K562 (cell line): ENCODE data around the gene ING5. TPM values are rescaled to one million over a fixed set of nuclear protein-coding genes. Genes with fewer than 3 reads are reported as not detected.

Experiments used
- ATAC-seq: fragments of 200-7000 bp; cut with Tn5 transposase; 3 replicates; pipeline ENCODE4 v1.9.1; 2020; ENCODE audit warnings: moderate library complexity
- BruUV-seq: library from RNA; stranded (reverse); fragments of 400-500 nt; replicated peaks from 2 replicates; lab custom pipeline; 2021; lab: Mats Ljungman, UMichigan
- CTCF ChIA-PET: fragments of 300-600 bp; formaldehyde crosslinking; extraction: SDS; loops from one replicate; lab custom pipeline; 2021; ENCODE audit warnings: low intra/inter-chr PET ratio; lab: Yijun Ruan, JAX
- POLR2A ChIA-PET: fragments of 300-600, 350-650 bp; sonication (Branson Sonifier 250); formaldehyde crosslinking; extraction: SDS; loops from one replicate; lab custom pipeline; 2021; ENCODE audit warnings: antibody characterized with exemption, inconsistent platforms; lab: Yijun Ruan, JAX
- DNase-seq, 4 experiments: peaks; one replicate each; pipeline versions ENCODE4 v3.0.0 to v3.0.0-alpha.2; 2011 to 2018; ENCODE audit warnings: low spot score in 3 of 4, mixed read lengths in 3 of 4; ENCODE audit errors: extremely low read depth in 1 of 4
- FAIRE-seq: peaks from 2 replicates; lab custom pipeline; 2011; peaks lifted over from hg19 to GRCh38; lab: Jason Lieb, UNC
- H2AFZ ChIP-seq: 2 replicates; pipeline ENCODE4 v1.6.0; 2011; ENCODE audit warnings: low read depth, low read length, control low read depth, inconsistent platforms
- H3K27ac ChIP-seq: fragments of 200-600 bp; 3 replicates; pipeline ENCODE4 v1.8.0; 2011; ENCODE audit warnings: low read depth, mild to moderate bottlenecking, control low read depth, inconsistent platforms, low read length, moderate library complexity, mixed read lengths; ENCODE audit errors: extremely low read depth
- H3K27me3 ChIP-seq, 2 experiments: fragments of 300-600 bp in 1 of 2; 2 replicates in 1 of 2; 3 replicates in 1 of 2; pipeline versions ENCODE4 v1.6.0 to v1.8.0; 2011; ENCODE audit warnings: inconsistent platforms in 2 of 2, low read length in 2 of 2, mild to moderate bottlenecking in 1 of 2, mixed read lengths in 1 of 2, moderate library complexity in 1 of 2; ENCODE audit not compliant: control insufficient read depth in 2 of 2, insufficient read depth in 2 of 2
- H3K36me3 ChIP-seq: fragments of 300-600 bp; 3 replicates; pipeline ENCODE4 v1.8.0; 2011; ENCODE audit warnings: mild to moderate bottlenecking, low read length, inconsistent platforms; ENCODE audit not compliant: control insufficient read depth, insufficient read depth
- H3K4me1 ChIP-seq, 2 experiments: fragments of 200-600 bp in 1 of 2; replicated peaks in 1 of 2; 2 replicates in 1 of 2; 3 replicates in 1 of 2; pipeline versions ENCODE4 v1.5.1 to v1.8.0; 2011; ENCODE audit warnings: inconsistent platforms in 2 of 2, low read length in 2 of 2, mild to moderate bottlenecking in 1 of 2, mixed read lengths in 1 of 2, moderate library complexity in 1 of 2; ENCODE audit not compliant: control insufficient read depth in 2 of 2, insufficient read depth in 2 of 2
- H3K4me2 ChIP-seq: 2 replicates; pipeline ENCODE4 v1.6.1; 2011; ENCODE audit warnings: low read length, control low read depth, inconsistent platforms, mixed read lengths; ENCODE audit not compliant: insufficient read depth
- H3K4me3 ChIP-seq: fragments of 200-600 bp; sonication (generic), shearing (Covaris generic); 2 replicates; pipeline ENCODE4 v1.5.1; 2016; ENCODE audit warnings: control low read depth, inconsistent platforms
- H3K79me2 ChIP-seq: fragments of 200-600 bp; 3 replicates; pipeline ENCODE4 v1.8.0; 2011; ENCODE audit warnings: low read length, inconsistent platforms; ENCODE audit not compliant: control insufficient read depth, insufficient read depth
- H3K9ac ChIP-seq, 2 experiments: 2 replicates each; pipeline versions ENCODE4 v1.6.0 to v1.6.1; 2011; ENCODE audit warnings: low read depth in 2 of 2, low read length in 2 of 2, control low read depth in 1 of 2, inconsistent platforms in 1 of 2, mild to moderate bottlenecking in 1 of 2, mixed read lengths in 1 of 2; ENCODE audit not compliant: insufficient read depth in 1 of 2
- H3K9me1 ChIP-seq: one replicate; pipeline ENCODE4 v1.6.0; 2011; ENCODE audit warnings: inconsistent platforms, mild to moderate bottlenecking, low read length, moderate library complexity; ENCODE audit not compliant: control insufficient read depth, insufficient read depth
- H3K9me3 ChIP-seq: replicated peaks from 2 replicates; pipeline ENCODE4 v1.5.1; 2011; ENCODE audit warnings: low read depth, low read length, inconsistent platforms; ENCODE audit not compliant: control insufficient read depth, insufficient read depth
- H4K20me1 ChIP-seq: replicated peaks from 2 replicates; pipeline ENCODE4 v1.6.1; 2011; ENCODE audit warnings: low read length, inconsistent platforms, mixed read lengths; ENCODE audit not compliant: control insufficient read depth, insufficient read depth
- FOSL1 ChIP-seq: fragments of 200-800 bp; sonication (Bioruptor generic); conservative IDR thresholded peaks from 2 replicates; pipeline ENCODE4 v1.6.1; 2016; ENCODE audit warnings: missing genetic modification characterization, missing compliant biosample characterization
- FOXP1 ChIP-seq: sonication (generic); formaldehyde crosslinking; IDR thresholded peaks from 2 replicates; pipeline ENCODE4 v1.8.0; 2022; ENCODE audit warnings: mild to moderate bottlenecking, missing genetic modification reagents
- HDGF ChIP-seq: fragments of 450-650 bp; IDR thresholded peaks from 2 replicates; pipeline ENCODE4 v1.6.1; 2016
- RBM22 ChIP-seq: fragments of 200-400 bp; formaldehyde crosslinking; IDR thresholded peaks from 2 replicates; pipeline ENCODE4 v1.6.1; 2018; ENCODE audit warnings: low read length, low read depth; ENCODE audit not compliant: poor library complexity, severe bottlenecking
- RBM25 ChIP-seq: fragments of 200-400 bp; formaldehyde crosslinking; IDR thresholded peaks from 2 replicates; pipeline ENCODE4 v1.6.1; 2018; ENCODE audit warnings: low read length, low read depth, moderate library complexity; ENCODE audit not compliant: severe bottlenecking
- SIX5 ChIP-seq, 2 experiments: IDR thresholded peaks; 2 replicates each; pipeline ENCODE4 v1.6.1; 2011; ENCODE audit warnings: low read length in 2 of 2, borderline replicate concordance in 1 of 2, low read depth in 1 of 2, mild to moderate bottlenecking in 1 of 2, moderate library complexity in 1 of 2; ENCODE audit not compliant: insufficient read depth in 1 of 2
- SMAD3 ChIP-seq: fragments of 450-650 bp; formaldehyde crosslinking; conservative IDR thresholded peaks from 2 replicates; pipeline ENCODE4 v1.4.0; 2020; ENCODE audit warnings: mild to moderate bottlenecking
- SNAPC5 ChIP-seq: fragments of 250-450 bp; sonication (Bioruptor Pico); IDR thresholded peaks from 2 replicates; pipeline ENCODE4 v1.8.0; 2021; ENCODE audit warnings: moderate library complexity, mild to moderate bottlenecking, inconsistent platforms
- ZHX1 ChIP-seq: fragments of 150-350 bp; conservative IDR thresholded peaks from 2 replicates; pipeline ENCODE4 v1.6.1; 2014; ENCODE audit warnings: low read length
- WGBS: fragments of 100-300 bp; shearing (Covaris generic); methylation state at CpG from one replicate; pipeline ENCODE4 v1.1.6; 2016; ENCODE audit warnings: low coverage, mixed read lengths; ENCODE audit not compliant: insufficient coverage; ENCODE audit errors: missing lambda C conversion rate; 5-methylcytosine and 5-hydroxymethylcytosine counted together
- in situ Hi-C: fragments of 300-500 bp; cut with MboI; formaldehyde crosslinking; loops from 4 replicates; pipeline ENCODE4 v1.15.0; 2018; ENCODE audit warnings: inconsistent platforms, mixed read lengths
- intact Hi-C: fragments of 100-400 bp; cut with micrococcal nuclease; formaldehyde crosslinking; loops from 2 replicates; pipeline ENCODE4 v1.14.2; 2022
- polyA plus RNA-seq, 8 experiments: library from polyadenylated mRNA; depleted of rRNA in 4 of 8; stranded (reverse) in 5 of 8; unstranded in 3 of 8; fragments of >200 nt; fragmentation: Nextera tagmentation in 2 of 8; fragmentation: Illumina TruSeq in 1 of 8; extraction: Ambion mirVana in 2 of 8; extraction: Trizol in 1 of 8; gene quantifications; 2 replicates each; pipeline versions ENCODE4 v1.2.1 to v1.2.3, GENCODE V29; 2011 to 2014; ENCODE audit warnings: inconsistent platforms in 1 of 8, missing spikeins in 1 of 8
- total RNA-seq, 7 experiments: library from RNA; depleted of rRNA in 6 of 7; stranded (reverse); fragments of >200 nt in 6 of 7; fragmentation: Illumina TruSeq in 2 of 7; extraction: Trizol in 2 of 7; gene quantifications; 2 replicates each; pipeline versions ENCODE4 v1.2.1 to v1.2.3, GENCODE V29; 2011 to 2021; ENCODE audit warnings: low replicate concordance in 1 of 7
- TF ChIP-seq, protein P1 (sequence below): sonication (generic); formaldehyde crosslinking; IDR thresholded peaks from 2 replicates; pipeline ENCODE4 v1.8.1; 2023; ENCODE audit warnings: mild to moderate bottlenecking, missing genetic modification reagents

ING5 gene
- total and polyA plus RNA-seq, 9 of the 15 experiments (the other 6 are each of a cell fraction or from before 2014, with no cell fraction given) = 10.4 to 53.3 (median 27.9) TPM

- no peaks in the 10 kb centered on the region for H3K27me3 ChIP-seq
- H4K20me1 ChIP-seq = no peaks in the 10 kb centered on the region
- POLR2A ChIA-PET = no interaction called here
- in situ Hi-C loops = no loop called here
- FAIRE-seq (no peak), DNase-seq (peak in 1 of 4 experiments; percentile 1), ATAC-seq (no peak)
- TF ChIP-seq, protein P1, sequence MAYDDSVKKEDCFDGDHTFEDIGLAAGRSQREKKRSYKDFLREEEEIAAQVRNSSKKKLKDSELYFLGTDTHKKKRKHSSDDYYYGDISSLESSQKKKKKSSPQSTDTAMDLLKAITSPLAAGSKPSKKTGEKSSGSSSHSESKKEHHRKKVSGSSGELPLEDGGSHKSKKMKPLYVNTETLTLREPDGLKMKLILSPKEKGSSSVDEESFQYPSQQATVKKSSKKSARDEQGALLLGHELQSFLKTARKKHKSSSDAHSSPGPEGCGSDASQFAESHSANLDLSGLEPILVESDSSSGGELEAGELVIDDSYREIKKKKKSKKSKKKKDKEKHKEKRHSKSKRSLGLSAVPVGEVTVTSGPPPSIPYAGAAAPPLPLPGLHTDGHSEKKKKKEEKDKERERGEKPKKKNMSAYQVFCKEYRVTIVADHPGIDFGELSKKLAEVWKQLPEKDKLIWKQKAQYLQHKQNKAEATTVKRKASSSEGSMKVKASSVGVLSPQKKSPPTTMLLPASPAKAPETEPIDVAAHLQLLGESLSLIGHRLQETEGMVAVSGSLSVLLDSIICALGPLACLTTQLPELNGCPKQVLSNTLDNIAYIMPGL (CRISPR knock-in tag) = no peak
- no peak for TF ChIP-seq ZHX1
- no peak for TF ChIP-seq SIX5 (IDR thresholded peaks at IDR 0.05; ENCODE audit: borderline replicate concordance in 1 of 2, insufficient read depth in 1 of 2, low read depth in 1 of 2, low read length in 2 of 2)
- TF ChIP-seq SNAPC5 (CRISPR knock-in tag) = no peak
- no peak for TF ChIP-seq RBM22
- no peak for TF ChIP-seq SMAD3 (CRISPR knock-in tag)
- TF ChIP-seq RBM25 = no peak
- no peak for TF ChIP-seq FOSL1
- TF ChIP-seq FOXP1 = no peak
- TF ChIP-seq HDGF = no peak
- WGBS = 90% methylated on average over 6 of the region's 15 CpGs
- peak overlapping the region in 1 of 2 experiments; percentile 7; a peak in 1 of 4 replicates for H3K9ac ChIP-seq
- H3K4me1 ChIP-seq = peaks cover 0 to 4% of the 10 kb centered on the region in 2 experiments; a peak in 1 of 5 replicates
- no peak overlapping the region for H3K27ac ChIP-seq
- H3K4me2 ChIP-seq = no peak overlapping the region
- BruUV-seq = no TSS peak
- intact Hi-C loops = no loop called here
- H2AFZ ChIP-seq = no peak overlapping the region
- H3K9me3 ChIP-seq = no peaks in the 10 kb centered on the region
- CTCF ChIA-PET = no interaction called here
- no peaks in the 10 kb centered on the region for H3K79me2 ChIP-seq
- H3K4me3 ChIP-seq = no peak overlapping the region
- H3K36me3 ChIP-seq = peaks cover 68% of the 10 kb centered on the region; the same call in 2 of the 3 replicates
- H3K9me1 ChIP-seq = no peaks in the 10 kb centered on the region
Observed at GRCh38 chr2:241720560-241720959, 18.7 kb downstream of the ING5 start.
